Activated B cell treated with CpG ODN at 0.5 μM for 24 hours (primary cell): ENCODE measurements around the gene KRTAP13-3. TPM values are rescaled to one million over a fixed set of nuclear protein-coding genes. Genes with fewer than 3 reads are reported as not detected.

Experiments used
- ATAC-seq: fragments of 200-7000 bp; cut with Tn5 transposase; one replicate; pipeline ENCODE4 v1.10.0; 2021; ENCODE audit warnings: low read depth, mild to moderate bottlenecking, moderate library complexity
- CTCF ChIA-PET: fragments of 350-600 bp; sonication (Branson Sonifier 250); formaldehyde crosslinking; loops from one replicate; lab custom pipeline; 2021; ENCODE audit warnings: antibody characterized with exemption; lab: Charles Lee
- POLR2A ChIA-PET: fragments of 350-600 bp; sonication (Branson Sonifier 250); formaldehyde crosslinking; loops from one replicate; lab custom pipeline; 2021; ENCODE audit warnings: antibody characterized with exemption; lab: Charles Lee
- DNase-seq: peaks from one replicate; pipeline ENCODE4 v3.0.0; 2022
- H3K27ac Mint-ChIP-seq: one replicate; pipeline ENCODE4 v1.8.0; 2020; ENCODE audit warnings: mixed read lengths
- H3K27me3 Mint-ChIP-seq: one replicate; pipeline ENCODE4 v1.8.0; 2021; ENCODE audit warnings: mixed read lengths
- H3K36me3 Mint-ChIP-seq: one replicate; pipeline ENCODE4 v1.8.0; 2021; ENCODE audit warnings: low read depth, mixed read lengths
- H3K4me1 Mint-ChIP-seq: one replicate; pipeline ENCODE4 v1.8.0; 2021; ENCODE audit warnings: mixed read lengths
- H3K4me3 Mint-ChIP-seq: one replicate; pipeline ENCODE4 v1.8.0; 2020; ENCODE audit warnings: mild to moderate bottlenecking, mixed read lengths
- H3K9me3 Mint-ChIP-seq: one replicate; pipeline ENCODE4 v1.8.0; 2020; ENCODE audit warnings: mixed read lengths
- CTCF ChIP-seq: fragments of 200-600 bp; IDR thresholded peaks from one replicate; pipeline ENCODE4 v1.8.0; 2022; ENCODE audit warnings: antibody characterized with exemption, mild to moderate bottlenecking
- intact Hi-C: fragments of 100-400 bp; cut with micrococcal nuclease; formaldehyde crosslinking; loops from one replicate; pipeline ENCODE4 v1.15.1; 2024
- total RNA-seq: library from RNA; stranded (reverse); gene quantifications from 2 replicates; pipeline ENCODE4 v1.2.3, GENCODE V29; 2022

Gene KRTAP13-3
- total RNA-seq, 1 donor from 2014 or later, result not detected

GRCh38 chr21:30430170-30430655 is 4.5 kb upstream of the KRTAP13-3 start, which contains the start of gene KRTAP13-4:
KRTAP13-4 (plus strand) TSS chr21:30430220; CDS start chr21:30430276, 56 bp downstream.
- H3K4me3 Mint-ChIP-seq, result no peak within 1 kb of the TSS
- H3K9me3 Mint-ChIP-seq, result no peaks in the 10 kb centered on the region
- DNase-seq (no peak), ATAC-seq (no peak)
- H3K4me1 Mint-ChIP-seq, result no peaks in the 10 kb centered on the region
- H3K27ac Mint-ChIP-seq, result no peak within 1 kb of the TSS
- CTCF ChIA-PET, result no interaction called here
- no peaks in the 10 kb centered on the region for H3K36me3 Mint-ChIP-seq
- H3K27me3 Mint-ChIP-seq, result no peaks in the 10 kb centered on the region
- no peak for TF ChIP-seq CTCF
- POLR2A ChIA-PET, result no interaction called here
- intact Hi-C loops, result no loop called here

- Mint-ChIP-seq H3K27me3 (no peaks in the 10 kb centered on the region), H3K4me1 (no peaks in the 10 kb centered on the region), H3K9me3 (peaks cover 3% of the 10 kb centered on the region), H3K36me3 (no peaks in the 10 kb centered on the region), H3K27ac (no peak overlapping the region), H3K4me3 (no peak overlapping the region)
- ATAC-seq, result no peak
- TF ChIP-seq CTCF, result no peak
- POLR2A ChIA-PET, result no interaction called here
- intact Hi-C loops, result no loop called here
- no peak for DNase-seq
- CTCF ChIA-PET, result no interaction called here
These were observed 1.0 kb upstream of the KRTAP13-3 start for GRCh38 chr21:30426731-30427130.

GRCh38 chr21:30415993-30416392 is 9.7 kb downstream of the KRTAP13-3 start:
- ChIA-PET POLR2A (no interaction called here), CTCF (no interaction called here)
- ATAC-seq (no peak), DNase-seq (no peak)
- H3K36me3 Mint-ChIP-seq, result no peaks in the 10 kb centered on the region
- peaks cover 17% of the 10 kb centered on the region for H3K9me3 Mint-ChIP-seq
- no peaks in the 10 kb centered on the region for H3K4me1 Mint-ChIP-seq
- no peak overlapping the region for H3K27ac Mint-ChIP-seq
- H3K27me3 Mint-ChIP-seq, result no peaks in the 10 kb centered on the region
- TF ChIP-seq CTCF, result no peak
- H3K4me3 Mint-ChIP-seq, result no peak overlapping the region
- intact Hi-C loops, result no loop called here

- no peak overlapping the region for H3K4me3 Mint-ChIP-seq
- no peaks in the 10 kb centered on the region for H3K4me1 Mint-ChIP-seq
- CTCF ChIA-PET, result no interaction called here
- no peak for ATAC-seq
- TF ChIP-seq CTCF, result no peak
- intact Hi-C loops, result no loop called here
- H3K27me3 Mint-ChIP-seq, result no peaks in the 10 kb centered on the region
- no peak for DNase-seq
- H3K9me3 Mint-ChIP-seq, result peaks cover 19% of the 10 kb centered on the region
- no peaks in the 10 kb centered on the region for H3K36me3 Mint-ChIP-seq
- H3K27ac Mint-ChIP-seq, result no peak overlapping the region
- POLR2A ChIA-PET, result no interaction called here
These were observed 16.8 kb downstream of the KRTAP13-3 start for GRCh38 chr21:30408782-30409494.

- Mint-ChIP-seq H3K27me3 (no peaks in the 10 kb centered on the region), H3K27ac (no peak within 1 kb of the TSS), H3K9me3 (peaks cover 4% of the 10 kb centered on the region), H3K36me3 (no peaks in the 10 kb centered on the region), H3K4me1 (no peaks in the 10 kb centered on the region), H3K4me3 (no peak within 1 kb of the TSS)
- no peak for ATAC-seq
- no peak for DNase-seq
- ChIA-PET POLR2A (no interaction called here), CTCF (no interaction called here)
- intact Hi-C loops, result no loop called here
- TF ChIP-seq CTCF, result no peak
These were observed 30.0 kb downstream of the KRTAP13-3 start, which contains the start of gene KRTAP13-1 for GRCh38 chr21:30395731-30396130. KRTAP13-1 (plus strand) TSS chr21:30396031; CDS start chr21:30396087, 56 bp downstream.
